ENCODE results near the gene ING3. TPM values are rescaled to one million over a fixed set of nuclear protein-coding genes. Genes with fewer than 3 reads are reported as not detected.

The ING3 gene
- total and polyA plus RNA-seq, 2 of the 13 experiments (the other 11 are each of a cell fraction or from before 2014, with no cell fraction given): 6.9 to 12.8 TPM

GRCh38 chr7:120920034-120920433 is 30.5 kb upstream of the ING3 start:
- H3K9ac ChIP-seq (ENCODE audit: insufficient read depth, low read depth, low read length): no peak overlapping the region

GRCh38 chr7:120920591-120921274 is 29.8 kb upstream of the ING3 start:
- no peak for TF ChIP-seq FOXK2 (IDR thresholded peaks at IDR 0.05)
- TF ChIP-seq FOXO4 (CRISPR knock-in tag; conservative IDR thresholded peaks at IDR 0.05): no peak
- no peak for TF ChIP-seq ZNF3 (CRISPR knock-in tag; IDR thresholded peaks at IDR 0.05)
- TF ChIP-seq GTF2F1 (IDR thresholded peaks at IDR 0.05; ENCODE audit: low read length): no peak
- no peak for TF ChIP-seq ARNT2 (CRISPR knock-in tag; IDR thresholded peaks at IDR 0.05; ENCODE audit: low read depth)
- TF ChIP-seq HDAC2 (CRISPR knock-in tag; IDR thresholded peaks at IDR 0.05): no peak
- no peak for TF ChIP-seq ZNF513 (CRISPR knock-in tag; conservative IDR thresholded peaks at IDR 0.05)
- no peak for TF ChIP-seq ZZZ3 (CRISPR knock-in tag; IDR thresholded peaks at IDR 0.05; ENCODE audit: borderline replicate concordance)
- no peak for TF ChIP-seq RBAK (CRISPR knock-in tag; IDR thresholded peaks at IDR 0.05)
- no peak for TF ChIP-seq ZNF550 (CRISPR knock-in tag; IDR thresholded peaks at IDR 0.05; ENCODE audit: borderline replicate concordance)
- TF ChIP-seq HNRNPL (IDR thresholded peaks at IDR 0.05; ENCODE audit: low read depth, low read length): no peak
- TF ChIP-seq ZNF720 (CRISPR knock-in tag; IDR thresholded peaks at IDR 0.05): no peak
- Histone ChIP-seq H2AFZ (ENCODE audit: low read length) (no peak overlapping the region), H3K27ac (ENCODE audit: extremely low read length, insufficient read depth, low read length) (no peak overlapping the region), H3K4me1 (ENCODE audit: insufficient read depth, low read length) (no peaks in the 10 kb centered on the region), H3K9ac (ENCODE audit: insufficient read depth, low read depth, low read length) (no peak overlapping the region), H3K27me3 (ENCODE audit: control insufficient read depth in 1 of 2, insufficient read depth in 2 of 2, low read length in 2 of 2) (no peaks in the 10 kb centered on the region), H4K20me1 (ENCODE audit: insufficient read depth, low read length) (no peaks in the 10 kb centered on the region), H3K36me3 (replicated peaks in 1 of 2; ENCODE audit: control insufficient read depth in 1 of 2, insufficient read depth in 2 of 2, low read length in 2 of 2) (no peaks in the 10 kb centered on the region), H3K9me3 (ENCODE audit: low read length) (no peaks in the 10 kb centered on the region), H3K79me2 (ENCODE audit: insufficient read depth, low read length) (no peaks in the 10 kb centered on the region), H3K4me3 (replicated peaks in 1 of 3; ENCODE audit: insufficient read depth in 1 of 3, low read depth in 2 of 3, low read length in 3 of 3) (no peak overlapping the region), H3K4me2 (ENCODE audit: low read depth, low read length) (no peak overlapping the region)
- in situ Hi-C loops (cut with HindIII; ENCODE audit: extremely low pct_ligation_motif_present, low pct_unique_long_range_greater_than_20kb): no loop called here
- ChIA-PET POLR2A (no interaction called here), CTCF (ENCODE audit: low intra/inter-chr PET ratio, low total read pairs) (no interaction called here)
- ATAC-seq (no peak), FAIRE-seq (no peak), DNase-seq (ENCODE audit: low spot score) (no peak)
- no TSS peak for BruUV-seq (replicated peaks)
- intact Hi-C loops (cut with micrococcal nuclease; ENCODE audit: unreplicated experiment): no loop called here
- WGBS (ENCODE audit: low lambda C conversion rate): 21% methylated on average over 3 of the region's 3 CpGs

More at GRCh38 chr7:120920034-120920433, 30.5 kb upstream of the ING3 start:
- no TSS peak for BruUV-seq (replicated peaks)
- FAIRE-seq (no peak), ATAC-seq (no peak), DNase-seq (ENCODE audit: low spot score) (no peak)
- no peak overlapping the region for H3K4me2 ChIP-seq (ENCODE audit: low read depth, low read length)
- H3K4me3 ChIP-seq (replicated peaks in 1 of 3; ENCODE audit: insufficient read depth in 1 of 3, low read depth in 2 of 3, low read length in 3 of 3): no peak overlapping the region
- H3K4me1 ChIP-seq (ENCODE audit: insufficient read depth, low read length): no peaks in the 10 kb centered on the region
- 17% methylated on average over 2 of the region's 2 CpGs for WGBS (ENCODE audit: low lambda C conversion rate)
- no peak overlapping the region for H2AFZ ChIP-seq (ENCODE audit: low read length)
- no peaks in the 10 kb centered on the region for H3K9me3 ChIP-seq (ENCODE audit: low read length)
- no peaks in the 10 kb centered on the region for H3K27me3 ChIP-seq (ENCODE audit: control insufficient read depth in 1 of 2, insufficient read depth in 2 of 2, low read length in 2 of 2)
- peak; percentile 79 for TF ChIP-seq CREB1 (IDR thresholded peaks at IDR 0.05)
- TF ChIP-seq CREB1 (CRISPR knock-in tag; IDR thresholded peaks at IDR 0.05): no peak
- no peak for TF ChIP-seq NFE2L2 (IDR thresholded peaks at IDR 0.05; ENCODE audit: low read length)
- H3K79me2 ChIP-seq (ENCODE audit: insufficient read depth, low read length): no peaks in the 10 kb centered on the region
- intact Hi-C loops (cut with micrococcal nuclease; ENCODE audit: unreplicated experiment): no loop called here
- ChIA-PET POLR2A (no interaction called here), CTCF (ENCODE audit: low intra/inter-chr PET ratio, low total read pairs) (no interaction called here)
- no peaks in the 10 kb centered on the region for H3K36me3 ChIP-seq (replicated peaks in 1 of 2; ENCODE audit: control insufficient read depth in 1 of 2, insufficient read depth in 2 of 2, low read length in 2 of 2)
- H3K27ac ChIP-seq (ENCODE audit: extremely low read length, insufficient read depth, low read length): no peak overlapping the region
- in situ Hi-C loops (cut with HindIII; ENCODE audit: extremely low pct_ligation_motif_present, low pct_unique_long_range_greater_than_20kb): no loop called here
- no peaks in the 10 kb centered on the region for H4K20me1 ChIP-seq (ENCODE audit: insufficient read depth, low read length)
